ENCODE measurements around the gene PADI1.

The PADI1 gene

GRCh38 chr1:17192394-17193221, 12.3 kb upstream of the PADI1 start:
- Histone ChIP-seq H3K36me3 (ENCODE audit: insufficient read depth, low read length) (no peaks in the 10 kb centered on the region), H3K4me3 (peak overlapping the region; percentile 62), H3K9me3 (ENCODE audit: low read depth, low read length) (no peaks in the 10 kb centered on the region), H3K9ac (ENCODE audit: insufficient read length) (peak overlapping the region; percentile 52), H3K27ac (peak overlapping the region; percentile 97)
- TF ChIP-seq POLR2AphosphoS5 (IDR thresholded peaks at IDR 0.05; ENCODE audit: borderline replicate concordance, low read depth, low read length) (peak; percentile 66), FOXP2 (optimal IDR thresholded peaks at IDR 0.05; ENCODE audit: control extremely low read depth, extremely low read length, insufficient read depth) (peak; percentile 42), EZH2 (IDR thresholded peaks at IDR 0.05) (no peak)
- DNase-seq (ENCODE audit: low read depth, low spot score), result peak; percentile 91

GRCh38 chr1:17193222-17194132, 11.5 kb upstream of the PADI1 start:
- Histone ChIP-seq H3K4me3 (peak overlapping the region; percentile 62), H3K9me3 (ENCODE audit: low read depth, low read length) (no peaks in the 10 kb centered on the region), H3K36me3 (ENCODE audit: insufficient read depth, low read length) (no peaks in the 10 kb centered on the region), H3K27ac (peak overlapping the region; percentile 97), H3K9ac (ENCODE audit: insufficient read length) (peak overlapping the region; percentile 52)
- TF ChIP-seq EZH2 (IDR thresholded peaks at IDR 0.05) (no peak), FOXP2 (optimal IDR thresholded peaks at IDR 0.05; ENCODE audit: control extremely low read depth, extremely low read length, insufficient read depth) (no peak), POLR2AphosphoS5 (IDR thresholded peaks at IDR 0.05; ENCODE audit: borderline replicate concordance, low read depth, low read length) (no peak)
- DNase-seq (ENCODE audit: low read depth, low spot score), result no peak

GRCh38 chr1:17194133-17194475, 10.8 kb upstream of the PADI1 start:
- no peak overlapping the region for H3K9ac ChIP-seq (ENCODE audit: insufficient read length)
- no peaks in the 10 kb centered on the region for H3K36me3 ChIP-seq (ENCODE audit: insufficient read depth, low read length)
- no peak for TF ChIP-seq POLR2AphosphoS5 (IDR thresholded peaks at IDR 0.05; ENCODE audit: borderline replicate concordance, low read depth, low read length)
- no peak for TF ChIP-seq FOXP2 (optimal IDR thresholded peaks at IDR 0.05; ENCODE audit: control extremely low read depth, extremely low read length, insufficient read depth)
- TF ChIP-seq EZH2 (IDR thresholded peaks at IDR 0.05), result no peak
- no peak for DNase-seq (ENCODE audit: low read depth, low spot score)
- no peaks in the 10 kb centered on the region for H3K9me3 ChIP-seq (ENCODE audit: low read depth, low read length)
- H3K4me3 ChIP-seq, result no peak overlapping the region
- peak overlapping the region; percentile 8; the same call in 1 of the 2 replicates for H3K27ac ChIP-seq

- H3K4me3 ChIP-seq, result no peak overlapping the region
- TF ChIP-seq POLR2AphosphoS5 (IDR thresholded peaks at IDR 0.05; ENCODE audit: borderline replicate concordance, low read depth, low read length) (no peak), FOXP2 (optimal IDR thresholded peaks at IDR 0.05; ENCODE audit: control extremely low read depth, extremely low read length, insufficient read depth) (no peak), EZH2 (IDR thresholded peaks at IDR 0.05) (no peak)
- H3K9me3 ChIP-seq (ENCODE audit: low read depth, low read length), result no peaks in the 10 kb centered on the region
- no peaks in the 10 kb centered on the region for H3K36me3 ChIP-seq (ENCODE audit: insufficient read depth, low read length)
- DNase-seq (ENCODE audit: low read depth, low spot score), result no peak
- H3K9ac ChIP-seq (ENCODE audit: insufficient read length), result peak overlapping the region; percentile 29
- peak overlapping the region; percentile 47 for H3K27ac ChIP-seq
Measured at GRCh38 chr1:17194615-17195528, 10.1 kb upstream of the PADI1 start.

- no peak for DNase-seq (ENCODE audit: low read depth, low spot score)
- no peak for TF ChIP-seq EZH2 (IDR thresholded peaks at IDR 0.05)
- TF ChIP-seq POLR2AphosphoS5 (IDR thresholded peaks at IDR 0.05; ENCODE audit: borderline replicate concordance, low read depth, low read length), result no peak
- no peak for TF ChIP-seq FOXP2 (optimal IDR thresholded peaks at IDR 0.05; ENCODE audit: control extremely low read depth, extremely low read length, insufficient read depth)
- Histone ChIP-seq H3K9ac (ENCODE audit: insufficient read length) (no peak overlapping the region), H3K36me3 (ENCODE audit: insufficient read depth, low read length) (no peaks in the 10 kb centered on the region), H3K27ac (no peak overlapping the region), H3K9me3 (ENCODE audit: low read depth, low read length) (no peaks in the 10 kb centered on the region), H3K4me3 (no peak overlapping the region)
Measured at GRCh38 chr1:17195731-17196130, 9.2 kb upstream of the PADI1 start.

- Histone ChIP-seq H3K36me3 (ENCODE audit: insufficient read depth, low read length) (no peaks in the 10 kb centered on the region), H3K4me3 (no peak overlapping the region), H3K27ac (no peak overlapping the region), H3K9ac (ENCODE audit: insufficient read length) (no peak overlapping the region), H3K9me3 (ENCODE audit: low read depth, low read length) (no peaks in the 10 kb centered on the region)
- no peak for TF ChIP-seq EZH2 (IDR thresholded peaks at IDR 0.05)
- TF ChIP-seq FOXP2 (optimal IDR thresholded peaks at IDR 0.05; ENCODE audit: control extremely low read depth, extremely low read length, insufficient read depth), result no peak
- no peak for TF ChIP-seq POLR2AphosphoS5 (IDR thresholded peaks at IDR 0.05; ENCODE audit: borderline replicate concordance, low read depth, low read length)
- DNase-seq (ENCODE audit: low read depth, low spot score), result no peak
Measured at GRCh38 chr1:17196496-17197185, 8.3 kb upstream of the PADI1 start.

- no peak for DNase-seq (ENCODE audit: low read depth, low spot score)
- no peaks in the 10 kb centered on the region for H3K36me3 ChIP-seq (ENCODE audit: insufficient read depth, low read length)
- H3K27ac ChIP-seq, result no peak overlapping the region
- no peak overlapping the region for H3K4me3 ChIP-seq
- no peak overlapping the region for H3K9ac ChIP-seq (ENCODE audit: insufficient read length)
- TF ChIP-seq EZH2 (IDR thresholded peaks at IDR 0.05) (no peak), POLR2AphosphoS5 (IDR thresholded peaks at IDR 0.05; ENCODE audit: borderline replicate concordance, low read depth, low read length) (no peak), FOXP2 (optimal IDR thresholded peaks at IDR 0.05; ENCODE audit: control extremely low read depth, extremely low read length, insufficient read depth) (no peak)
- no peaks in the 10 kb centered on the region for H3K9me3 ChIP-seq (ENCODE audit: low read depth, low read length)
Measured at GRCh38 chr1:17197696-17198095, 7.2 kb upstream of the PADI1 start.
